Transverse colon (tissue), 4 donors: Measurements from ENCODE around the gene LRP1B.

Source experiments
- POLR2A ChIP-seq: fragments of 450-650 bp; IDR thresholded peaks from one replicate; pipeline ENCODE4 v1.6.1; 2016; ENCODE audit warnings: antibody characterized with exemption, mild to moderate bottlenecking, moderate library complexity
- POLR2AphosphoS5 ChIP-seq, 3 donors: sonication (generic); formaldehyde crosslinking; IDR thresholded peaks; one replicate each; pipeline ENCODE4 v1.6.1; 2016; ENCODE audit warnings: antibody characterized with exemption in 3 of 3
- TF ChIP-seq, protein P1 (sequence below), 5 experiments: fragments of 200-600 bp in 3 of 5; fragments of 450-650 bp in 2 of 5; sonication (generic) in 3 of 5; IDR thresholded peaks; 1 replicate in 2 of 5; 2 replicates in 3 of 5; pipeline ENCODE4 v1.5.1; 2016 to 2017; ENCODE audit warnings: antibody characterized with exemption in 5 of 5, inconsistent platforms in 3 of 5, mild to moderate bottlenecking in 2 of 5, moderate library complexity in 1 of 5

GRCh38 chr2:141399270-141399669 lies 731.5 kb downstream of the LRP1B start:
- TF ChIP-seq POLR2A: no peak
- TF ChIP-seq, protein P1, sequence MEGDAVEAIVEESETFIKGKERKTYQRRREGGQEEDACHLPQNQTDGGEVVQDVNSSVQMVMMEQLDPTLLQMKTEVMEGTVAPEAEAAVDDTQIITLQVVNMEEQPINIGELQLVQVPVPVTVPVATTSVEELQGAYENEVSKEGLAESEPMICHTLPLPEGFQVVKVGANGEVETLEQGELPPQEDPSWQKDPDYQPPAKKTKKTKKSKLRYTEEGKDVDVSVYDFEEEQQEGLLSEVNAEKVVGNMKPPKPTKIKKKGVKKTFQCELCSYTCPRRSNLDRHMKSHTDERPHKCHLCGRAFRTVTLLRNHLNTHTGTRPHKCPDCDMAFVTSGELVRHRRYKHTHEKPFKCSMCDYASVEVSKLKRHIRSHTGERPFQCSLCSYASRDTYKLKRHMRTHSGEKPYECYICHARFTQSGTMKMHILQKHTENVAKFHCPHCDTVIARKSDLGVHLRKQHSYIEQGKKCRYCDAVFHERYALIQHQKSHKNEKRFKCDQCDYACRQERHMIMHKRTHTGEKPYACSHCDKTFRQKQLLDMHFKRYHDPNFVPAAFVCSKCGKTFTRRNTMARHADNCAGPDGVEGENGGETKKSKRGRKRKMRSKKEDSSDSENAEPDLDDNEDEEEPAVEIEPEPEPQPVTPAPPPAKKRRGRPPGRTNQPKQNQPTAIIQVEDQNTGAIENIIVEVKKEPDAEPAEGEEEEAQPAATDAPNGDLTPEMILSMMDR (IDR thresholded peaks at IDR 0.05): no peak
- TF ChIP-seq POLR2AphosphoS5 (IDR thresholded peaks at IDR 0.05): no peak
